GM19035 (cell line): Measurements from ENCODE around the gene FBXO27.
"Not testable (repeated sequence)": the region's sequence is repeated elsewhere in the genome, so short reads cannot be mapped to it uniquely, and the experiment has no call there.

ENCODE experiments used
- ATAC-seq: cut with Tn5 transposase; IDR thresholded peaks from one replicate; pipeline ENCODE4 v1.9.1; 2021; ENCODE audit not compliant: unreplicated experiment

The FBXO27 gene

DNA sequence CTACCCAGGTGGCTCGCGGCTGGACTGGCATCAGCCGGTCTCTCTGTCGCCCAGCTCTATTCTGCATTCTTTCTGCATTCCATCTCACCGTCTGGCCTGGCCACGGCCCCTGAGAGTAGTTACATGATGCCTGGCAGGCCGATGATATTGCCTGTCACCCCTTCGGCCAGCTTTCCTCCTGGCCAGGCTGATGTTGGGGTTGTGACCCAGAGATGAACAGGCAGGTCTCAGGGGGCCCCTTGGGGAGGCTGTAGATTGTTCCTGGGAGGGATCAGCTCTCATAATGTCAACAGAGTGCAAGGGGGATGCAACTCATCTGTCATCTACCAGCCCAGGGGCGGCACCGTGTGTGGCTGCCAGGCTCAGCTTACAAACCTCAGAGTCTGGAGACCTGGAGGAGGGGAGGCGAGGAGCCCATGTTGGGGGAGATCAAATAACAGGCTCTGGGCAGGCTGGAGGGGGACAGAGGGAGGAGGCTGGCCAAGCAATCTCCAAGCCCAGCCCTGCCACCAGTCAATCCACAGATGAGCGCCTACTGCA is 43.2 kb downstream of the FBXO27 start:
- no peak for ATAC-seq

DNA sequence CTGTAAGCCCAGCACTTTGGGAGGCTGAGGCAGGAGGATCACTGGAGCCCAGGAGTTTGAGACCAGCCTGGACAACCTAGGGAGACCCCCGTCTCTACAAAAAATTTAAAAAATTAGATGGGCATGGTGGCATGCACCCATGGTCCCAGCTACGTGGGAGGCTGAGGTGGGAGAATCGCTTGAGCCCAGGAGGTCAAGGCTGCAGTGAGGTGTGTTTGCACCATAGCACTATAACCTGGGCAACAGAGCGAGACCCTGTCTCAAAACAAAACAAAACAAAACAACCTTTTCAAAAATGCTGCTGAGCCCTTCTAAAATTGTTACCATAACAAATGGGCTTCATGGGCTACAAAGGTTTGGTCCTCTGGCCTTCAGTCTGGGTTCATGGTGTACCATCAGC is 43.7 kb downstream of the FBXO27 start:
- not testable (repeated sequence) for ATAC-seq

DNA sequence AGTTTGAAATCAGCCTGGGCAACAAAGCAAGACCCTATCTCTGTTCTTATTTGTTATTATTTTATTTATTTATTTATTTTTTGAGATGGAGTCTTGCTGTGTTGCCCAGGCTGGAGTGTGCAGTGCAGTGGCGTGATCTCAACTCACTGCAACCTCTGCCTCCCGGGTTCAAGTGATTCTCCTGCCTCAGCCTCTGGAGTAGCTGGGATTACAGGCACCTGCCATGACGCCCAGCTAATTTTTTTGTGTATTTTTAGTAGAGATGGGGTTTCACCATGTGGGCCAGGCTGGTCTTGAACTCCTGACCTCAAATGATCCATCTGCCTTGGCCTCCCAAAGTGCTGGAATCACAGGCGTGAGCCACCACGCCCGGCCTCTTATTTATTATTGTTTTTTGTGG is 44.6 kb downstream of the FBXO27 start:
- not testable (repeated sequence) for ATAC-seq

DNA sequence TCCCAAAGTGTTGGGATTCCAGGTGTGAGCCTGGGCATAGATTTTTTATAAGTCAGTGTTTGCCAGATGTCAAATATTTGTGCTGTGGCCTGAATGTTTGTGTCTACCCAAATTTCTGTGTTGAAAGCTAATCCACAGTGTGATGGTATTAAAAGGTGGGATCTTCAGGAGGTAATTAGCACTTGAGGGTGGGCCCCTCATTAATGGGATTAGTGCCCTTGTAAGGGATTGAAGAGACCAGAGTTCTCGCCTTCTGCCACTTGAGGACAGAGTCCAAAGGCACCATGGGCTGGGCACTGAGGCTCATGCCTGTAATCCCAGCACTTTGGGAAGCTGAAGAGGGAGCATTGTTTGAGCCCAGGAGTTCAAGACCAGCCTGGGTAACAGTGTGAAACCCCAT is 47.1 kb downstream of the FBXO27 start:
- no peak for ATAC-seq

DNA sequence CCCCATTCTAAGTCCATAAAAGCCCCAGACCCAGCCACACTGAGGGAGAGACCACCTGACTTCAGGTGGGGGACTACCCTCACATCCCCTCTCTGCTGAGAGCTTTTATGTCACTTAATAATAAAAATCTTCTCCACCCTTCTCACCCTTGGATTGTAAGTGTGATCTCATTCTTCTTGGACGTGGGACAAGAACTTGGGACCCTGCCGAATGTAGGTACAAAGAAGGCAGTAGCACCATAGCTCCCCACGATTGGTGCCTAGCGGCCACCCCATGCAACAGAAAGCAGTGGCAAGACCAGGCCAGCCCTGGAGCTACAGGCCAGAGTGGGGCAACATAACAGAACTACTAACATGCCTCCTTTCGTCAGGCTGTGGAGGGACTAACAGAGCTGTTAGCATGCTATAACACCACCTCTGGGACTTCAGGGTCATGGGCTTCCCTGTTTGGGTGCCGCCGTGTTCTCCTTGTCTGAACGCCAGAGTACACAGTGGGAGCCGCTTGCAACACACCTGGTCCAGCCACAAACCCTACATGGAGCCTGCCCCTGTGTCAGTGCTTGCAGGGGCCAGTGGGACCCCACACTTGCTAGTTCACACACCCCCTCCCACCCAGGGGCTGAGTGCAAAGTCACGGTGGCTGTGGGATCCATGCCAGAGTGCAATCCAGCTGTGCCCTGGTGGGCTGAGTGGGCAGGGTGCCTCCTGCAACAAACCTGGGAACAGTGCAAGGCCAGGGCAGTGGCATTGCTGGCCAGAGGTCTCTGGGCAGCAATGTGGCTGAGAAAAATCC is 51.6 kb downstream of the FBXO27 start:
- no peak for ATAC-seq

DNA sequence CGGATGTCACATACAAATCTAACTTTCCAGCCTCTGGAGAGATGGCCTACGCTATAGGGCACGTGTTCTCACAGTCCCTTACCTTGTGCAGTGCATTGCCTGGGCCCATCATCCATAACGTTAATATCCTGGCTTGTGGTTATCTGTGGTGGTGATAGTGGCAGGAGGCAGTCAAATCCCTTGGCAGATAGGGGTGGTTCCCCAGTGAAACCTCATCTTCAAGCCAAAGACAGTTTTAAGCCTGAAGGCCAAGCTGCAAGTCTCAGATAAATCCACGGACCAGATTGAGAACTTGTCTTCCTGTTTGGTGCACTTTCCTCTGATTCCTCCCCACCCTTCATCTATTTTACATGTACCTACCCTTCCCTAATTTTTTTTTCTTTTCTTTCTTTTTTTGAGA is 52.5 kb downstream of the FBXO27 start:
- ATAC-seq = no peak

DNA sequence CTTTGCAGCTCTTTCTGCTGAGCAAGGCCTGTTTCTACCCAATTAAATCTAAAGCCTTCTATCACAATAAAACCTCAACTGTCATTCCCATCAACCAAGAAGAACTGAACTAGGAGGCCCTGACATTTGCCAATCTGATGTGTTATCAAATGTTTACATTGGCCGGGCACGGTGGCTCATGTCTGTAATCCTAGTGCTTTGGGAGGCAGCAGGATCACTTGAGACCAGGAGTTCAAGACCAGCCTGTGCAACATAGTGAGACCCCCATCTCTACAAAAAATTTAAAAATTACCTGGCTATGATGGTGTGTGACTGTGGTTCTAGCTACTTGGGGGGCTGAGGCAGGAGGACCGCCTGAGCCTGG is 54.0 kb downstream of the FBXO27 start:
- ATAC-seq = no peak

DNA sequence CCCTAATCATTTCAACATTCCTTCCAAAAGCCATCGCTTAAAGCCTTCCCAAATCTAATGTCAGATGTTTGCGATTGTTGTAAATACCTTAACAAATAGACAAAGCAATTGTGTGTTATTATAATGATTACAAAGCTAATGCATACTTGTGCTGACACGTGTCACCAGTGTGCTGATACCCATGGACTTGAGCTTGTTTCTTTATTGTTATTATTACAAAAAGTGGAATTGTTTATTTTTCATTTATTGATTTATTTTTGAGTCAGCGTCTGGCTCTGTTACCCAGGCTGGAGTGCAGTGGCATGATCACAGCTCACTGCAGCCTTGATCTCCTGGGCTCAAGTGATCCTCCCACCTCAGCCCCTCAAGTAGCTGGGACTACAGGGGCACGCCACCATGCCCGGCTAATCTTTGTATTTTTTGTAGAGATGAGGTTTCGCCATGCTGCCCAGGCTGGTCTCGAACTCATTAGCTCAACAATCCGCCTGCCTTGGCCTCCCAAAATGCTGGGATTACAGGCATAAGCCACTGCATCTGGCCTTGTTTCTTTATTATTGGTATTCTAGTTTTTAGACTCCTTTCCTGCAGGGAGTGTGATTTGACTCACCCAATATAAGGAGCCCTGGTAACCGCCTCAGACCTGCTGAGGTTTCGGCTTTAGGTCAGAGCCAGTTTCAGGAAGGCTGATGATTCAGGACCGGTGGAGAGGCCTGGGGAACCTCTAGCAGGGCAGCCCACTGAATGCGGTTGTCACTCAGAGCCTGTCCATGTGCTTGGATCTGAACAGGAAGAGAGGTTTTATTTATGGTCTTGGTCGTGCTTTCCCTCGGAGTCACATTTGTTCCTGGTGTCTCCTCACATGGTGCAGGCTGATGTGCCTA is 54.7 kb downstream of the FBXO27 start:
- peak; percentile 59 for ATAC-seq

DNA sequence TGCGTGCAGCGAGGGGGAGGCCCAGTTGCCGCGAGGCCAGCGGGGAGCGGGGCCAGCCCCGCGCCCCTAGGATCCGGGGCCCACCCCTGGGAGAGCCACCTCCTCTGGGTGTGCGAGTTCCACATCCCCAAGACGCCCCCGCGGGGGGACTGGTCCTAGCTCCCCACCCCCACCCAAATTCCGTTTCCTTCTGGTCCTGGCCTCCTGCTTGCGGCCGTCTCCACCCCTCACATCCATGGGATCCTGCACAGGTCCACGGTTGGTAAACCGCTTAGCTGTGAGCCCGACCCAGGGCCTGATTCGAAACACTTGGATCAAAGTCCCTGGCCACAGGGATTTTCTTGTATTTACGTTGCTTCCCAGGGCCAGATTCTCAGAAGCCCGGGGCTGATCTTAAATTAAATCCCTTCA is 56.5 kb downstream of the FBXO27 start:
- no peak for ATAC-seq

DNA sequence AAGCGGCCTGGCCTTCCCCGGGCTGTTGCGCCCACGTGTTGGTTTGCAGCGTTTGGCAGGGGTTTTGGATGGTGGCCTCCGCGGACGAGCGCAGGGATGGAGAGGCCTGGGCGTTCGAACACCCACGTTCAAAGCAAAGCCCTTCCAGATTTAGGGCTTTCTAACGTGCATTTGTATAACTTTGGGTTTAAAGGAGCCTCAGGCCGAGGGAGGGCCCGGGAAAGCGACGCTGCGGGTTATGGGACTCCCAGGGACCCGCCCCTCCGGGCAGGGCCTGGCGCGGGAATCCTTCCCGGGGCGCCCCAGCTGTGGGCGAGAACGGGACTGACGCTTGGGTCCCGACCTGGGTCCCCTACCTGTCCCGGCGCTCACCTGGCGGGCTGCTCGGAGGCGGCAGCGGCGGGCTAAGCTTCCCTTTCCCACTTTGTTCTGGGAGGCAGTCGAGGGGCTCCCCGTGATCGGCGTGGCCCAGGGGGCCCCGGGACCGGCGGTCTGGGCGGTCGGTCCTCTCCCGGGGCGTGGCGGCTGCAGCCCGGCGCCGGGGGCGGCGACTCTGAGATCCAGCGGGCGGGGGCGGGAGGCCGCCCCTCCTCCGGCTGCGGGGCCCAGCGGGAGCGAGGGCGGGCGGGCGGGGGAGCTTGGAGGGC is 57.0 kb downstream of the FBXO27 start, which contains the start of gene FBXO17:
Gene FBXO17 (minus strand): TSS at position 529 of the 647 bp plus-strand sequence. CDS start 25,423 bp downstream, outside the sequence.
- no peak for ATAC-seq

DNA sequence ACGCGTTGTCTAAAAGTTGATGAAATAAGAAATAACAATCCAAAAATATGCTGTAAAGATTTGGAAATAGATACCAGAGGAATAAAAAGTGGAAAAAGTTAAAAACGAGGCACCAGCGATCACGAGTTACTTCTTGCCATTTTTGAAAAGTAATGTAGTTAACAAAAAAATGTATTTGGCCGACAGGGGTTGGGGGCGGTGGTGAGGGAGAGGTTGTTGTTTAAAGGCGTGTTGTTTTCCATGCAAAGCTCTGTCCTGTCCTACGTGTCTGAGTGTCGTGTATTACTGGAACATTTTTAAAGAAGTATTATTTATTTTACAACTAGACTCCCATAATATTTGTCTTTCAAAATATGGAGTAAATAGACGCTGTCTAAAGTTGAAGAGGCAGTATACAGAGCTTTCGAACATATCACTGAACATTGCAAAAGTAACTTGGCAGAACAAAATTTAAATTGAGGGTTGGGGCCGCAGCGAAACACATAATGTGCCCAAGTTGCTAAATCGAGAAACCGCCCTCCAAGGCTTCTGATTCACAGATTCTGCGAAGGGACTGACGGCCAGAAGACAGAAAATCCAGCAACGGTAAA is 57.6 kb downstream of the FBXO27 start:
- ATAC-seq = no peak
